HepG2 (cell line): ENCODE measurements around the gene ALX4. TPM values are rescaled to one million over a fixed set of nuclear protein-coding genes. Genes with fewer than 3 reads are reported as not detected.

Experiments
- ARNTL ChIP-seq: sonication (generic); formaldehyde crosslinking; IDR thresholded peaks from 2 replicates; pipeline ENCODE4 v1.4.0; 2020; ENCODE audit warnings: mild to moderate bottlenecking, missing genetic modification reagents
- CEBPB ChIP-seq: IDR thresholded peaks from 2 replicates; pipeline ENCODE4 v1.6.1; 2011; ENCODE audit warnings: low read depth, low read length, improper control_type of control experiment, borderline replicate concordance
- EP300 ChIP-seq, 3 experiments: sonication (generic) in 1 of 3; formaldehyde crosslinking in 1 of 3; IDR thresholded peaks; 2 replicates each; pipeline versions ENCODE4 v1.5.1 to v1.6.1; 2011 to 2020; ENCODE audit warnings: low read depth in 2 of 3, low read length in 2 of 3, borderline replicate concordance in 1 of 3, improper control_type of control experiment in 1 of 3, mild to moderate bottlenecking in 1 of 3, missing genetic modification reagents in 1 of 3, moderate library complexity in 1 of 3
- FOSL2 ChIP-seq: sonication (generic); formaldehyde crosslinking; IDR thresholded peaks from 2 replicates; pipeline ENCODE4 v1.4.0; 2020; ENCODE audit warnings: missing genetic modification reagents
- FOXK2 ChIP-seq: fragments of 450-650 bp; IDR thresholded peaks from 2 replicates; pipeline ENCODE4 v1.6.1; 2016
- GFI1 ChIP-seq: sonication (generic); formaldehyde crosslinking; IDR thresholded peaks from 2 replicates; pipeline ENCODE4 v1.5.0; 2020; ENCODE audit warnings: missing genetic modification reagents, mild to moderate bottlenecking, borderline replicate concordance
- HBP1 ChIP-seq: IDR thresholded peaks from 2 replicates; pipeline ENCODE4 v1.6.1; 2016; ENCODE audit warnings: low read depth, control low read depth
- JUNB ChIP-seq: sonication (generic); formaldehyde crosslinking; IDR thresholded peaks from 2 replicates; pipeline ENCODE4 v1.8.0; 2022; ENCODE audit warnings: missing genetic modification reagents, mild to moderate bottlenecking, borderline replicate concordance
- TRAFD1 ChIP-seq: sonication (generic); formaldehyde crosslinking; IDR thresholded peaks from 2 replicates; pipeline ENCODE4 v1.5.1; 2020; ENCODE audit warnings: missing genetic modification reagents, mild to moderate bottlenecking, borderline replicate concordance
- TRIM24 ChIP-seq: sonication (generic); formaldehyde crosslinking; IDR thresholded peaks from 2 replicates; pipeline ENCODE4 v1.8.0; 2022; ENCODE audit warnings: mild to moderate bottlenecking, missing genetic modification reagents
- ZBTB1 ChIP-seq: sonication (generic); formaldehyde crosslinking; IDR thresholded peaks from 2 replicates; pipeline ENCODE4 v1.4.0; 2020; ENCODE audit warnings: missing genetic modification reagents, borderline replicate concordance
- polyA plus RNA-seq, 8 experiments: library from polyadenylated mRNA; depleted of rRNA in 3 of 8; stranded (reverse) in 7 of 8; unstranded in 1 of 8; fragments of >200 nt; fragmentation: Illumina TruSeq in 4 of 8; extraction: Trizol in 4 of 8; gene quantifications; 2 replicates each; pipeline versions ENCODE4 v1.2.1 to v1.2.3, GENCODE V29; 2011 to 2016; ENCODE audit warnings: low read depth in 4 of 8, missing spikeins in 1 of 8, mixed read lengths in 1 of 8; ENCODE audit not compliant: insufficient read depth in 1 of 8
- total RNA-seq, 5 experiments: library from RNA; depleted of rRNA; stranded (reverse); fragments of >200 nt; fragmentation: Illumina TruSeq; extraction: Trizol; gene quantifications; 2 replicates each; pipeline ENCODE4 v1.2.3, GENCODE V29; 2016; ENCODE audit warnings: low read depth in 1 of 5

Gene ALX4
- total and polyA plus RNA-seq, 2 of the 13 experiments (the other 11 are each of a cell fraction or from before 2014, with no cell fraction given), result not detected

- no peak for TF ChIP-seq HBP1 (CRISPR knock-in tag)
- no peak for TF ChIP-seq ARNTL (CRISPR knock-in tag)
- TF ChIP-seq CEBPB, result peak; percentile 87
- no peak for TF ChIP-seq JUNB (CRISPR knock-in tag)
- 0 out of 2 replicates have a peak, but pooled peaks have one; percentile 35 for TF ChIP-seq TRIM24 (CRISPR knock-in tag)
- TF ChIP-seq GFI1 (CRISPR knock-in tag), result no peak
- TF ChIP-seq TRAFD1 (CRISPR knock-in tag), result no peak
- TF ChIP-seq ZBTB1 (CRISPR knock-in tag), result no peak
- peak; percentile 86 for TF ChIP-seq FOSL2 (CRISPR knock-in tag)
- 0 out of 4 replicates have a peak, but pooled peaks of 1 of the 2 experiments have one; percentile 23 for TF ChIP-seq EP300 (IDR thresholded peaks at IDR 0.05; ENCODE audit: low read depth in 2 of 2, low read length in 2 of 2)
- TF ChIP-seq EP300 (CRISPR knock-in tag; IDR thresholded peaks at IDR 0.05; ENCODE audit: borderline replicate concordance), result no peak
- TF ChIP-seq FOXK2, result no peak
- TF ChIP-seq, all 625 proteins: peak for 8
Measured at GRCh38 chr11:44333271-44334218, 23.6 kb upstream of the ALX4 start (continued).
